HepG2 (cell line): Measurements from ENCODE around the gene SIK2. TPM values are rescaled to one million over a fixed set of nuclear protein-coding genes. Genes with fewer than 3 reads are reported as not detected.

Experiments
- ATAC-seq: fragments of 200-7000 bp; cut with Tn5 transposase; 3 replicates; pipeline ENCODE4 v1.9.1; 2020; ENCODE audit warnings: mild to moderate bottlenecking, moderate library complexity
- BruUV-seq: library from RNA; stranded (reverse); fragments of 400-500 nt; replicated peaks from 2 replicates; lab custom pipeline; 2021; lab: Mats Ljungman, UMichigan
- CTCF ChIA-PET: fragments of 300-600 bp; formaldehyde crosslinking; extraction: SDS; loops from one replicate; lab custom pipeline; 2021; ENCODE audit warnings: low total read pairs, inconsistent platforms, low intra/inter-chr PET ratio; lab: Yijun Ruan, JAX
- POLR2A ChIA-PET: fragments of 350-600 bp; sonication (Branson Sonifier 250); formaldehyde crosslinking; loops from one replicate; lab custom pipeline; 2020; ENCODE audit warnings: antibody characterized with exemption, inconsistent platforms; lab: Yijun Ruan, JAX
- DNase-seq: peaks from one replicate; pipeline ENCODE4 v3.0.0-alpha.2; 2015; ENCODE audit warnings: low spot score
- FAIRE-seq: peaks from 3 replicates; lab custom pipeline; 2011; peaks lifted over from hg19 to GRCh38; lab: Jason Lieb, UNC
- H2AFZ ChIP-seq: one replicate; pipeline ENCODE4 v1.6.1; 2011; ENCODE audit warnings: low read length, inconsistent platforms
- H3K27ac ChIP-seq: fragments of 300-600 bp; 3 replicates; pipeline ENCODE4 v1.8.0; 2011; ENCODE audit warnings: mixed run types, mild to moderate bottlenecking, mixed read lengths, low read length, inconsistent platforms; ENCODE audit not compliant: insufficient read depth; ENCODE audit errors: extremely low read length
- H3K27me3 ChIP-seq, 2 experiments: fragments of 200-600 bp in 1 of 2; 2 replicates in 1 of 2; 3 replicates in 1 of 2; pipeline versions ENCODE4 v1.6.0 to v1.8.0; 2011; ENCODE audit warnings: low read length in 2 of 2, mild to moderate bottlenecking in 2 of 2, moderate library complexity in 2 of 2, inconsistent platforms in 1 of 2; ENCODE audit not compliant: insufficient read depth in 2 of 2, control insufficient read depth in 1 of 2
- H3K36me3 ChIP-seq, 2 experiments: fragments of 200-600 bp in 1 of 2; replicated peaks in 1 of 2; 2 replicates in 1 of 2; 3 replicates in 1 of 2; pipeline versions ENCODE4 v1.5.1 to v1.8.0; 2011; ENCODE audit warnings: low read length in 2 of 2, inconsistent platforms in 1 of 2; ENCODE audit not compliant: insufficient read depth in 2 of 2, control insufficient read depth in 1 of 2
- H3K4me1 ChIP-seq: 2 replicates; pipeline ENCODE4 v1.5.1; 2012; ENCODE audit warnings: low read length, inconsistent platforms; ENCODE audit not compliant: insufficient read depth
- H3K4me2 ChIP-seq: 2 replicates; pipeline ENCODE4 v1.6.0; 2011; ENCODE audit warnings: low read depth, low read length, inconsistent platforms
- H3K4me3 ChIP-seq, 3 experiments: fragments of 200-600 bp in 1 of 3; sonication (generic), shearing (Covaris generic) in 1 of 3; replicated peaks in 1 of 3; 2 replicates each; pipeline ENCODE4 v1.5.1; 2011 to 2016; ENCODE audit warnings: low read length in 3 of 3, inconsistent platforms in 2 of 3, low read depth in 2 of 3, mild to moderate bottlenecking in 2 of 3, control low read depth in 1 of 3, mixed read lengths in 1 of 3; ENCODE audit not compliant: insufficient read depth in 1 of 3
- H3K79me2 ChIP-seq: one replicate; pipeline ENCODE4 v1.6.1; 2011; ENCODE audit warnings: low read length, inconsistent platforms; ENCODE audit not compliant: insufficient read depth
- H3K9ac ChIP-seq: 2 replicates; pipeline ENCODE4 v1.6.0; 2011; ENCODE audit warnings: mild to moderate bottlenecking, low read depth, low read length, inconsistent platforms; ENCODE audit not compliant: insufficient read depth
- H3K9me3 ChIP-seq: 2 replicates; pipeline ENCODE4 v1.5.1; 2012; ENCODE audit warnings: mild to moderate bottlenecking, low read length
- H4K20me1 ChIP-seq: 2 replicates; pipeline ENCODE4 v1.6.0; 2011; ENCODE audit warnings: inconsistent platforms, mild to moderate bottlenecking, low read length, moderate library complexity; ENCODE audit not compliant: insufficient read depth
- ELF3 ChIP-seq: IDR thresholded peaks from 2 replicates; pipeline ENCODE4 v1.6.1; 2016; ENCODE audit warnings: missing genetic modification reagents, missing compliant biosample characterization
- LCORL ChIP-seq, 2 experiments: fragments of 450-650 bp in 1 of 2; sonication (generic) in 1 of 2; formaldehyde crosslinking in 1 of 2; IDR thresholded peaks; 2 replicates each; pipeline versions ENCODE4 v1.5.0 to v1.6.1; 2017 to 2020; ENCODE audit warnings: antibody characterized with exemption in 1 of 2, missing genetic modification reagents in 1 of 2
- NCOA5 ChIP-seq: sonication (generic); formaldehyde crosslinking; IDR thresholded peaks from 2 replicates; pipeline ENCODE4 v1.4.0; 2020; ENCODE audit warnings: missing genetic modification reagents
- PPARG ChIP-seq: conservative IDR thresholded peaks from 2 replicates; pipeline ENCODE4 v1.6.1; 2016; ENCODE audit warnings: missing biosample characterization, missing genetic modification reagents
- RXRB ChIP-seq: IDR thresholded peaks from 2 replicates; pipeline ENCODE4 v1.6.1; 2016; ENCODE audit warnings: borderline replicate concordance, missing genetic modification reagents, missing compliant biosample characterization
- YY1 ChIP-seq: IDR thresholded peaks from 2 replicates; pipeline ENCODE4 v1.6.1; 2011; ENCODE audit warnings: low read length, low read depth, moderate library complexity, mild to moderate bottlenecking; ENCODE audit not compliant: insufficient read depth, insufficient replicate concordance
- ZMYM4 ChIP-seq: sonication (generic); formaldehyde crosslinking; IDR thresholded peaks from 2 replicates; pipeline ENCODE4 v1.8.1; 2023; ENCODE audit warnings: mild to moderate bottlenecking, missing genetic modification reagents
- ZNF367 ChIP-seq: sonication (generic); formaldehyde crosslinking; IDR thresholded peaks from 2 replicates; pipeline ENCODE4 v1.4.0; 2020; ENCODE audit warnings: missing genetic modification reagents, borderline replicate concordance
- ZNF614 ChIP-seq: IDR thresholded peaks from 2 replicates; pipeline ENCODE4 v1.6.1; 2018; ENCODE audit warnings: missing biosample characterization, missing genetic modification reagents, inconsistent platforms, borderline replicate concordance
- WGBS: methylation state at CpG from one replicate; pipeline ENCODE4 v1.1.6; 2017; ENCODE audit warnings: low lambda C conversion rate; 5-methylcytosine and 5-hydroxymethylcytosine counted together
- in situ Hi-C: cut with HindIII; loops from 2 replicates; pipeline ENCODE4 v1.10.0; 2017; ENCODE audit warnings: low pct_unique_long_range_greater_than_20kb; ENCODE audit not compliant: extremely low pct_ligation_motif_present
- intact Hi-C: fragments of 100-400 bp; cut with micrococcal nuclease; formaldehyde crosslinking; loops from one replicate; pipeline ENCODE4 v1.10.0; 2022; ENCODE audit not compliant: unreplicated experiment
- polyA plus RNA-seq, 8 experiments: library from polyadenylated mRNA; depleted of rRNA in 3 of 8; stranded (reverse) in 7 of 8; unstranded in 1 of 8; fragments of >200 nt; fragmentation: Illumina TruSeq in 4 of 8; extraction: Trizol in 4 of 8; gene quantifications; 2 replicates each; pipeline versions ENCODE4 v1.2.1 to v1.2.3, GENCODE V29; 2011 to 2016; ENCODE audit warnings: low read depth in 4 of 8, missing spikeins in 1 of 8, mixed read lengths in 1 of 8; ENCODE audit not compliant: insufficient read depth in 1 of 8
- total RNA-seq, 5 experiments: library from RNA; depleted of rRNA; stranded (reverse); fragments of >200 nt; fragmentation: Illumina TruSeq; extraction: Trizol; gene quantifications; 2 replicates each; pipeline ENCODE4 v1.2.3, GENCODE V29; 2016; ENCODE audit warnings: low read depth in 1 of 5
- TF ChIP-seq, protein P1 (sequence below): sonication (generic); formaldehyde crosslinking; IDR thresholded peaks from 2 replicates; pipeline ENCODE4 v1.4.0; 2020; ENCODE audit warnings: mild to moderate bottlenecking, missing genetic modification reagents
- TF ChIP-seq, protein P2 (sequence below): sonication (generic); formaldehyde crosslinking; IDR thresholded peaks from 2 replicates; pipeline ENCODE4 v1.5.0; 2020; ENCODE audit warnings: missing genetic modification reagents
- TF ChIP-seq, protein P3 (sequence below): sonication (generic); formaldehyde crosslinking; IDR thresholded peaks from 2 replicates; pipeline ENCODE4 v1.4.0; 2020; ENCODE audit warnings: missing genetic modification reagents

The SIK2 gene
- total and polyA plus RNA-seq, 2 of the 13 experiments (the other 11 are each of a cell fraction or from before 2014, with no cell fraction given) = 8.1 to 15.4 TPM

DNA sequence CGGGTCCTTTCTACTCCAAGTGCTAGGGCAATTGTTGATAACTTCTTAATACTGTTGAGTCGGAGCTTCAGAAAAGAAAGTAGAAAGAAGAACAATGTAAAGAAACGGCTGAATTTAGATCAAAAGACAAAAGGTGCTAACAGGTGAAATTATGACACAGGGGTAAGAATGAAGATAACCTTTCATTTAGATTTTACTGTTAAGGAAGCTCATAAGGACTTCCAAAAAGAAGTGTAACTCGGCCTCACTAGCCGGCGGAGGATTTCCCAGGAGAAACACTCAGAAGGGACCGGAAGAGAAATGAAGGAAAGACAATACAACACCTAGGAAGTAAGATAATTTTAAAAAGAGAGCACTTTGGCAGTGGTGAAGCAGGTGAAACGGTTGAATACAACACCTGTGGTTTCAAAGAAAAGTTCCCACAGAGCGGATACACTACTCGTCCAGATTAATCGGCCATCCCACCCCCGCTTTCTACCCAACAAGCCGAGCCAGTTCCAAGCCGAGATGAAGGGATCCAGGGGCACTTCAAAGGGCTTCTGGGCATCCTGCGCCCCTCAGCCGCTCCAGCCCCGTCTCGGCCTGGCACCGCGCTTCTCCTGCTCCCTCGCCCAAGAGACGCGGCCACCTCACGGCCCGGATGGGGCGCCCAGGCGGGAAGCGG is 163.2 kb downstream of the SIK2 start (continued):
- TF ChIP-seq, protein P1, sequence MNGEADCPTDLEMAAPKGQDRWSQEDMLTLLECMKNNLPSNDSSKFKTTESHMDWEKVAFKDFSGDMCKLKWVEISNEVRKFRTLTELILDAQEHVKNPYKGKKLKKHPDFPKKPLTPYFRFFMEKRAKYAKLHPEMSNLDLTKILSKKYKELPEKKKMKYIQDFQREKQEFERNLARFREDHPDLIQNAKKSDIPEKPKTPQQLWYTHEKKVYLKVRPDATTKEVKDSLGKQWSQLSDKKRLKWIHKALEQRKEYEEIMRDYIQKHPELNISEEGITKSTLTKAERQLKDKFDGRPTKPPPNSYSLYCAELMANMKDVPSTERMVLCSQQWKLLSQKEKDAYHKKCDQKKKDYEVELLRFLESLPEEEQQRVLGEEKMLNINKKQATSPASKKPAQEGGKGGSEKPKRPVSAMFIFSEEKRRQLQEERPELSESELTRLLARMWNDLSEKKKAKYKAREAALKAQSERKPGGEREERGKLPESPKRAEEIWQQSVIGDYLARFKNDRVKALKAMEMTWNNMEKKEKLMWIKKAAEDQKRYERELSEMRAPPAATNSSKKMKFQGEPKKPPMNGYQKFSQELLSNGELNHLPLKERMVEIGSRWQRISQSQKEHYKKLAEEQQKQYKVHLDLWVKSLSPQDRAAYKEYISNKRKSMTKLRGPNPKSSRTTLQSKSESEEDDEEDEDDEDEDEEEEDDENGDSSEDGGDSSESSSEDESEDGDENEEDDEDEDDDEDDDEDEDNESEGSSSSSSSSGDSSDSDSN (CRISPR knock-in tag) = peak; percentile 84; the same call in 1 of the 2 replicates
- 0 out of 2 replicates have a peak, but pooled peaks have one; percentile 8 for TF ChIP-seq ELF3 (CRISPR knock-in tag)

DNA sequence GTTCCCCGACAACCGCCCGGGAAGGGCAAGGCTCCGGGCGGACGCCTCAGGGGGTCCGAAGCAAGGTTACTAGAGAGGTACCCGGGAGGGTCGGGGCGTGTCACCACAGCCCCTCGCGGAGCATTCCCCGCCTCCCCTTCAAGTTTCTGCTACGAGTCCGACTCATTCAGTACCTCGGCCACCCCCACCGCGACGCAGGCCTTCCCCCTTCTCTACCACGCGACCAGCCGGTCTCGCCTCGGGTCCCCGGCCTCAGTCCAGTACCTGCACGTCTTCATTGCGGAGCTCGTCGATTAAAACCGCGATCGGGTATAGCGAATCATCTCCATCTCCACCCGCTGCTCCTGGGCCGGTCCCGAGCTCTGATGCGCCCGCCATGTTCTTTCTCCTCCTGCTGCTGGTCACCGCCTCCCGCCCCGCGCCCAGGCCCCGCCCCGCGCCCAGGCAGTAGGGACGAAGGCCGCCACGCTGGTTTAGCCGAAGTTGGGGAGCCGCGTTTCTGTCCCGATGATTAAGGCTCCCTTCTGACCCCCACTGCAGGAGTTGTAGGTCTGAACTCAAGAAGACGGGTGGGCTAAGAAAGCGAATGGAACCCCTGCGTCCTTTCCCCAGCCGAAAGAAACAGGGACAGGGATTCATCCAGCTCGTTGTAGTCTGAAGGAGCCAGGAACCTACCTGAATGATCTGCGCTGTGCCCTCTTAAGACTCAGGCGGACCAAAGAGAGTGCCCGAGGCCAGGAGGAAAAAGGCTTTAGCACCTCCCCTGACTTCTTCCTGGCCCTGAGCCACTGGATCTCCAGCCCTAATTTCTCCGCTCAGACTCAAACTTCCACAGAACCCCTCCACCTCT is 164.0 kb downstream of the SIK2 start, which contains the start of gene PPP2R1B:
TSS of gene PPP2R1B (minus strand) at position 406 of the 850 bp plus-strand sequence. CDS start at position 378, 28 bp downstream.
- in situ Hi-C loops = no loop called here
- peak within 1 kb of the TSS; percentile 98 for H2AFZ ChIP-seq
- peak within 1 kb of the TSS; percentile 99 for H3K4me2 ChIP-seq
- WGBS = 2% methylated on average over 19 of the region's 61 CpGs
- H3K9ac ChIP-seq = peak within 1 kb of the TSS; percentile 93
- peaks cover 38% of the 10 kb centered on the region for H3K4me1 ChIP-seq
- FAIRE-seq (no peak), DNase-seq (peak; percentile 42), ATAC-seq (peak; percentile 98)
- peaks cover 35% of the 10 kb centered on the region for H3K79me2 ChIP-seq
- H3K9me3 ChIP-seq = no peaks in the 10 kb centered on the region
- ChIA-PET CTCF (no interaction called here), POLR2A (interaction anchor here (0.7 to 4.7 kb wide), 22 partner anchors 9 to 163 kb away, joined by 3 to 68 read pairs (median 5); partner anchors contain the start of genes ALG9 and SIK2)
- TSS peak; percentile 98 for BruUV-seq
- intact Hi-C loops = loop anchor here (1.0 kb wide), 1 partner anchor 28 kb away; no protein-coding TSS in a partner anchor
- H4K20me1 ChIP-seq = no peaks in the 10 kb centered on the region
- H3K27ac ChIP-seq = peak within 1 kb of the TSS; percentile 94
- peaks cover 9 to 16% of the 10 kb centered on the region in 2 experiments; a peak in 4 of 5 replicates for H3K36me3 ChIP-seq
- H3K27me3 ChIP-seq = no peaks in the 10 kb centered on the region; a peak in 1 of 5 replicates
- H3K4me3 ChIP-seq = peak within 1 kb of the TSS; percentile 89 to 98 (median 93)
- TF ChIP-seq NCOA5 (CRISPR knock-in tag) (no peak), LCORL (IDR thresholded peaks at IDR 0.05) (no peak), LCORL (CRISPR knock-in tag; IDR thresholded peaks at IDR 0.05) (0 out of 2 replicates have a peak, but pooled peaks have one; percentile 13), ZMYM4 (CRISPR knock-in tag) (peak; percentile 51; the same call in 1 of the 2 replicates), PPARG (CRISPR knock-in tag) (no peak), RXRB (CRISPR knock-in tag) (no peak), YY1 (peak; percentile 90), ZNF614 (CRISPR knock-in tag) (peak; percentile 36; the same call in 1 of the 2 replicates), ZNF367 (CRISPR knock-in tag) (no peak)
- TF ChIP-seq, protein P2, sequence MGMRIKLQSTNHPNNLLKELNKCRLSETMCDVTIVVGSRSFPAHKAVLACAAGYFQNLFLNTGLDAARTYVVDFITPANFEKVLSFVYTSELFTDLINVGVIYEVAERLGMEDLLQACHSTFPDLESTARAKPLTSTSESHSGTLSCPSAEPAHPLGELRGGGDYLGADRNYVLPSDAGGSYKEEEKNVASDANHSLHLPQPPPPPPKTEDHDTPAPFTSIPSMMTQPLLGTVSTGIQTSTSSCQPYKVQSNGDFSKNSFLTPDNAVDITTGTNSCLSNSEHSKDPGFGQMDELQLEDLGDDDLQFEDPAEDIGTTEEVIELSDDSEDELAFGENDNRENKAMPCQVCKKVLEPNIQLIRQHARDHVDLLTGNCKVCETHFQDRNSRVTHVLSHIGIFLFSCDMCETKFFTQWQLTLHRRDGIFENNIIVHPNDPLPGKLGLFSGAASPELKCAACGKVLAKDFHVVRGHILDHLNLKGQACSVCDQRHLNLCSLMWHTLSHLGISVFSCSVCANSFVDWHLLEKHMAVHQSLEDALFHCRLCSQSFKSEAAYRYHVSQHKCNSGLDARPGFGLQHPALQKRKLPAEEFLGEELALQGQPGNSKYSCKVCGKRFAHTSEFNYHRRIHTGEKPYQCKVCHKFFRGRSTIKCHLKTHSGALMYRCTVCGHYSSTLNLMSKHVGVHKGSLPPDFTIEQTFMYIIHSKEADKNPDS (CRISPR knock-in tag) = peak; percentile 57; the same call in 1 of the 2 replicates
- TF ChIP-seq, protein P3, sequence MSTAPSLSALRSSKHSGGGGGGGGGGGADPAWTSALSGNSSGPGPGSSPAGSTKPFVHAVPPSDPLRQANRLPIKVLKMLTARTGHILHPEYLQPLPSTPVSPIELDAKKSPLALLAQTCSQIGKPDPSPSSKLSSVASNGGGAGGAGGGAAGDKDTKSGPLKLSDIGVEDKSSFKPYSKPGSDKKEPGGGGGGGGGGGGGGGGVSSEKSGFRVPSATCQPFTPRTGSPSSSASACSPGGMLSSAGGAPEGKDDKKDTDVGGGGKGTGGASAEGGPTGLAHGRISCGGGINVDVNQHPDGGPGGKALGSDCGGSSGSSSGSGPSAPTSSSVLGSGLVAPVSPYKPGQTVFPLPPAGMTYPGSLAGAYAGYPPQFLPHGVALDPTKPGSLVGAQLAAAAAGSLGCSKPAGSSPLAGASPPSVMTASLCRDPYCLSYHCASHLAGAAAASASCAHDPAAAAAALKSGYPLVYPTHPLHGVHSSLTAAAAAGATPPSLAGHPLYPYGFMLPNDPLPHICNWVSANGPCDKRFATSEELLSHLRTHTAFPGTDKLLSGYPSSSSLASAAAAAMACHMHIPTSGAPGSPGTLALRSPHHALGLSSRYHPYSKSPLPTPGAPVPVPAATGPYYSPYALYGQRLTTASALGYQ = 0 out of 2 replicates have a peak, but pooled peaks have one; percentile 14
